Right lung (tissue), 5 donors: ENCODE measurements around the gene POU3F1. TPM values are rescaled to one million over a fixed set of nuclear protein-coding genes. Genes with fewer than 3 reads are reported as not detected.

ENCODE experiments used
- polyA plus RNA-seq, 5 donors: library from polyadenylated mRNA; unstranded; fragments of 120-200 nt; gene quantifications; one replicate each; pipeline versions ENCODE4 v1.2.1 to v1.2.3, GENCODE V29; 2013; ENCODE audit warnings: inconsistent platforms in 1 of 5, low replicate concordance in 1 of 5; ENCODE audit not compliant: insufficient read length in 5 of 5, insufficient read depth in 1 of 5

POU3F1 gene
- polyA plus RNA-seq, 5 donors: 0.12 to 0.29 (median 0.16) TPM; not detected in 2

Other genes starting within 250 kb of the POU3F1 start
- gene C1orf122, start 239.0 kb downstream of the POU3F1 start, polyA plus RNA-seq: 10 to 100 TPM; 15.3 to 52.3 (median 25.1) TPM
- 10 to 100 TPM in 4 of 5 donors, 1 to 10 TPM in 1; 8.9 to 13.1 (median 11.2) TPM for gene YRDC, start 238.6 kb downstream of the POU3F1 start, polyA plus RNA-seq
- 1 to 10 TPM; 7.7 to 9.6 (median 8.8) TPM for gene MTF1, start 187.2 kb downstream of the POU3F1 start, polyA plus RNA-seq
- gene INPP5B, start 99.7 kb downstream of the POU3F1 start, polyA plus RNA-seq: 10 to 100 TPM; 25.7 to 36.0 (median 27.9) TPM
- gene SF3A3, start 56.8 kb downstream of the POU3F1 start, polyA plus RNA-seq: 100 to 1,000 TPM in 2 of 5 donors, 10 to 100 TPM in 3; 75.3 to 112 (median 96.0) TPM
- 10 to 100 TPM; 11.5 to 25.2 (median 16.3) TPM for gene FHL3, start 41.3 kb downstream of the POU3F1 start, polyA plus RNA-seq
- gene UTP11, start 34.1 kb downstream of the POU3F1 start, polyA plus RNA-seq: 10 to 100 TPM; 38.4 to 56.8 (median 42.9) TPM